Measurements from ENCODE around the gene HOXA6. TPM values are rescaled to one million over a fixed set of nuclear protein-coding genes. Genes with fewer than 3 reads are reported as not detected.

Gene HOXA6
- polyA plus RNA-seq, 2 of the 4 experiments (the other 2 are of a cell fraction) = 0.90 to 2.1 TPM

- TF ChIP-seq FOSB (CRISPR knock-in tag; IDR thresholded peaks at IDR 0.05) = no peak
- no peak for TF ChIP-seq E2F6 (IDR thresholded peaks at IDR 0.05; ENCODE audit: borderline replicate concordance, low read depth)
- TF ChIP-seq GATA3 (IDR thresholded peaks at IDR 0.05; ENCODE audit: borderline replicate concordance) = no peak
- 92% methylated on average over 12 of the region's 12 CpGs for WGBS (ENCODE audit: missing lambda C conversion rate)
- POLR2A ChIA-PET = no interaction called here
- Histone ChIP-seq H3K4me3 (no peak overlapping the region), H3K4me2 (no peak overlapping the region), H3K27ac (no peak overlapping the region), H3K4me1 (0 out of 3 replicates have a peak, but pooled peaks cover 3% of the 10 kb centered on the region), H3K9me3 (no peaks in the 10 kb centered on the region)
- FAIRE-seq (no peak), ATAC-seq (no peak), DNase-seq (ENCODE audit: low read depth in 1 of 2, low spot score in 1 of 2) (no peak)
- CTCF ChIA-PET = interaction anchor here (1.2 to 7.0 kb wide), 5 partner anchors 18 to 792 kb away, joined by 3 to 160 read pairs (median 4); partner anchors contain the start of genes HOXA5 and HOXA6
Measured at GRCh38 chr7:27164045-27164366, 16.4 kb upstream of the HOXA6 start.

DNA sequence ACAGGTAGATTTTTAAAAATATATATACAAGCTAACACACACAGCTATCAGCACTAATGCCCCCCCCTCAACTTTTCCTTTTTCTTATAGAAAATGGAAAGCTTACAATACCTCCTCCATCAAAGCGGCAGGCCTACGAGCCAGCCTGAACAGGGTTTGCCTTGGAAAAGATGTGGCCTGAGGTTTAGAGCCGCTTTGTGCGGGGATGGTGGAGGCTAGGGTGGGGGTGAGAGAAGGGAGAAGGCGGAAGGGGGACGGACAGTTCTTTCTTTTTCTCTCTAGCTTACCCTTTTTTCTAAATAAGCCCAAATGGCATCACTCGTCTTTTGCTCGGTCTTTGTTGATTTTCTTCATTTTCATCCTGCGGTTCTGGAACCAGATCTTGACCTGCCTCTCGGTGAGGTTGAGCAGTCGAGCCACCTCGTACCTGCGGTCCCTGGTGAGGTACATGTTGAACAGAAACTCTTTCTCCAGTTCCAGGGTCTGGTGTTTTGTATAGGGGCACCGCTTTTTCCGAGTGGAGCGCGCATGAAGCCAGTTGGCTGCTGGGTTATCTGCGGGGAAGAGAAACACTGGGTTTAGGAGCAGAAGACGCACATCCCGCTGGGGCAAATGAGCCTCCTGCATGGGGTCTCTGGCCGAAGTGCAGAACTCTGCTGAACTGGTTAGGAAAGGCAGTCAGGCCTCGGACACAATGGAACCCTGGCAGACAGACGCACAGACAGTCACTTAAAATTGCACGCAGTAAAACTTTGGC, 15.9 kb upstream of the HOXA6 start:
- WGBS (ENCODE audit: missing lambda C conversion rate) = 93% methylated on average over 24 of the region's 24 CpGs
- Histone ChIP-seq H3K9me3 (no peaks in the 10 kb centered on the region), H3K4me2 (no peak overlapping the region), H3K4me3 (no peak overlapping the region), H3K4me1 (0 out of 3 replicates have a peak, but pooled peaks cover 3% of the 10 kb centered on the region), H3K27ac (no peak overlapping the region)
- FAIRE-seq = no peak
- no peak for DNase-seq (ENCODE audit: low read depth in 1 of 2, low spot score in 1 of 2)
- ChIA-PET POLR2A (no interaction called here), CTCF (interaction anchor here (0.5 to 7.0 kb wide), 12 partner anchors 9 to 1271 kb away, joined by 3 to 160 read pairs (median 4); partner anchors contain the start of genes HOXA10, HOXA5 and HOXA6)
- TF ChIP-seq KDM1A (IDR thresholded peaks at IDR 0.05; ENCODE audit: low read depth) (no peak), MAZ (IDR thresholded peaks at IDR 0.05; ENCODE audit: borderline replicate concordance, low read depth, low read length) (no peak), MAFK (IDR thresholded peaks at IDR 0.05; ENCODE audit: partially characterized antibody) (no peak), RCOR1 (IDR thresholded peaks at IDR 0.05; ENCODE audit: low read depth, low read length) (no peak), CHD4 (IDR thresholded peaks at IDR 0.05; ENCODE audit: borderline replicate concordance) (no peak), EHMT2 (IDR thresholded peaks at IDR 0.05; ENCODE audit: low read depth) (no peak), PHF8 (IDR thresholded peaks at IDR 0.05; ENCODE audit: borderline replicate concordance, low read depth) (no peak), USF2 (IDR thresholded peaks at IDR 0.05) (no peak), ZNF302 (CRISPR knock-in tag; IDR thresholded peaks at IDR 0.05) (no peak), EHF (CRISPR knock-in tag; IDR thresholded peaks at IDR 0.05) (no peak)
- no peak for ATAC-seq

DNA sequence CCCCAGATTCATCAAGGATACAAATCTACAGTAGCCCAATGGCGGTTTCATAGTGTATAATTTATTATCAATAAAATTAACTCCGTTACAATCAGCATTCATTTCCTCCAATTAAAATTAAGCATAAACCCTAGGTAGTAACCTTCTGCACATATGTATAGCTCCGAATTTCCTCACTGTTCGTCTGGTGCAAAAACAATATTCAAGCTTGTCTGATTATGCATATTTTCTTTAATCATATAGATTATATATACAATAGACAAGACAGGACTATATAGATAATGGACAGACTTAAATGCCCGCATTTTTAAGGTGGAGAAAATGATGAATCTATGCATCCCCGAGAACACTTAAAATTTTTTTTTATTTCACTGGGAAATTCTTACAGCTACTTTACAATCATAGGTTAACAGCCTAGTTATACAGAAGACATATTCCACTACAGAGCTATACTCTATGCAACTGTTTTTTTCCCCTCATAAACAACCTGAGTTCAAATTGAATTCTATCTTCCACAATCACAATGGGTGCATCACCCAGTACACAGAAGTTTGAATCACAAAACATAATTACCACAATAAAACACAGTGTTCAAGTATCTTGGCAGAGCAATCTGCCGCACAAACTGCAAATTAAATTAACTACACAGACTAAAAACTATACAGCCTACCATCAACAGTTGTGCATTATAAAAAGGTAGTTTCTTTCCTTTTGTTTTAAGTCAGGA, 15.2 kb upstream of the HOXA6 start:
- Histone ChIP-seq H3K4me2 (no peak overlapping the region), H3K27ac (no peak overlapping the region), H3K4me3 (no peak overlapping the region), H3K9me3 (no peaks in the 10 kb centered on the region), H3K4me1 (0 out of 3 replicates have a peak, but pooled peaks cover 3% of the 10 kb centered on the region)
- DNase-seq (ENCODE audit: low read depth in 1 of 2, low spot score in 1 of 2) (no peak), ATAC-seq (no peak), FAIRE-seq (no peak)
- WGBS (ENCODE audit: missing lambda C conversion rate) = 82% methylated on average over 7 of the region's 7 CpGs
- ChIA-PET CTCF (interaction anchor here (0.5 to 7.0 kb wide), 14 partner anchors 9 to 1270 kb away, joined by 3 to 160 read pairs (median 4); partner anchors contain the start of genes HOXA10, HOXA5 and HOXA6), POLR2A (no interaction called here)
- TF ChIP-seq HOXB13 (CRISPR knock-in tag; IDR thresholded peaks at IDR 0.05; ENCODE audit: low read depth) (no peak), BCL3 (IDR thresholded peaks at IDR 0.05) (no peak), RCOR1 (IDR thresholded peaks at IDR 0.05; ENCODE audit: low read depth, low read length) (no peak)
